ENCODE results near the gene PPIL4.
"Not testable (repeated sequence)": the region's sequence is repeated elsewhere in the genome, so short reads cannot be mapped to it uniquely, and the experiment has no call there.

Gene PPIL4

GRCh38 chr6:149515494-149515893, 30.3 kb downstream of the PPIL4 start:
- DNase-seq: no peak

GRCh38 chr6:149513915-149514314, 31.9 kb downstream of the PPIL4 start:
- DNase-seq: no peak

- no peak for DNase-seq
These were observed 34.9 kb downstream of the PPIL4 start for GRCh38 chr6:149510793-149511512.

- DNase-seq: no peak
These were observed 37.4 kb downstream of the PPIL4 start for GRCh38 chr6:149508485-149508884.

- DNase-seq: no peak
These were observed 42.0 kb downstream of the PPIL4 start for GRCh38 chr6:149503872-149504271.

- no peak for DNase-seq
These were observed 42.6 kb downstream of the PPIL4 start for GRCh38 chr6:149503276-149503675.

GRCh38 chr6:149501768-149502167, 44.1 kb downstream of the PPIL4 start:
- DNase-seq: no peak

- no peak for DNase-seq
These were observed 44.6 kb downstream of the PPIL4 start for GRCh38 chr6:149501201-149501600.

GRCh38 chr6:149500096-149500495, 45.7 kb downstream of the PPIL4 start:
- no peak for DNase-seq

- peak; percentile 82 for DNase-seq
These were observed 46.8 kb downstream of the PPIL4 start for GRCh38 chr6:149499066-149499465.

- DNase-seq: no peak
These were observed 48.5 kb downstream of the PPIL4 start for GRCh38 chr6:149497365-149497764.

- not testable (repeated sequence) for DNase-seq
These were observed 49.2 kb downstream of the PPIL4 start for GRCh38 chr6:149496597-149496996.

- not testable (repeated sequence) for DNase-seq
These were observed 50.4 kb downstream of the PPIL4 start for GRCh38 chr6:149495349-149496016.

- DNase-seq: not testable (repeated sequence)
These were observed 51.0 kb downstream of the PPIL4 start for GRCh38 chr6:149494810-149495209.

GRCh38 chr6:149493761-149494320, 52.0 kb downstream of the PPIL4 start:
- DNase-seq: no peak

- no peak for DNase-seq
These were observed 53.0 kb downstream of the PPIL4 start for GRCh38 chr6:149492798-149493343.

GRCh38 chr6:149489967-149490366, 55.9 kb downstream of the PPIL4 start:
- no peak for DNase-seq

GRCh38 chr6:149488815-149489214, 57.0 kb downstream of the PPIL4 start:
- DNase-seq: no peak

GRCh38 chr6:149487316-149487715, 58.5 kb downstream of the PPIL4 start:
- no peak for DNase-seq

GRCh38 chr6:149484733-149485700, 60.8 kb downstream of the PPIL4 start, which contains the start of gene ZC3H12D:
Gene ZC3H12D, minus strand, starts transcription at chr6:149485014. Its CDS starts 10,471 bp downstream, at chr6:149474543.
- DNase-seq: no peak

- no peak for DNase-seq
These were observed 61.8 kb downstream of the PPIL4 start for GRCh38 chr6:149483849-149484655.

- DNase-seq: no peak
These were observed 62.5 kb downstream of the PPIL4 start for GRCh38 chr6:149483334-149483725.

All from DMS 273 treated with DMSO at 0.1 percent for 48 hours (cell line).